HFFc6 (cell line): ENCODE data around the gene WFDC1. TPM values are rescaled to one million over a fixed set of nuclear protein-coding genes. Genes with fewer than 3 reads are reported as not detected.

Experiments used
- DNase-seq: peaks from one replicate; pipeline ENCODE4 v3.0.0-alpha.2; 2018
- H3K27ac Mint-ChIP-seq: 2 replicates; pipeline ENCODE4 v1.8.0; 2020; ENCODE audit warnings: mild to moderate bottlenecking, mixed read lengths
- H3K27me3 Mint-ChIP-seq: 2 replicates; pipeline ENCODE4 v1.8.0; 2021; ENCODE audit warnings: mild to moderate bottlenecking, moderate library complexity, mixed read lengths; ENCODE audit not compliant: insufficient read depth
- H3K36me3 Mint-ChIP-seq: 2 replicates; pipeline ENCODE4 v1.8.0; 2021; ENCODE audit warnings: low read depth, mixed read lengths
- H3K4me1 Mint-ChIP-seq: 2 replicates; pipeline ENCODE4 v1.8.0; 2020; ENCODE audit warnings: low read depth, mixed read lengths
- H3K4me3 Mint-ChIP-seq: 2 replicates; pipeline ENCODE4 v1.8.0; 2020; ENCODE audit warnings: mild to moderate bottlenecking, moderate library complexity, mixed read lengths
- H3K9me3 Mint-ChIP-seq: 2 replicates; pipeline ENCODE4 v1.8.0; 2020; ENCODE audit warnings: mild to moderate bottlenecking, mixed read lengths
- total RNA-seq, 6 experiments: library from RNA; stranded (reverse); fragmentation: NEBNext Ultra II Directional; extraction: Animal tissue kit (Norgen Biotek cat#: 25700); gene quantifications; 2 replicates in 1 of 6; 3 replicates in 5 of 6; pipeline ENCODE4 v1.2.3, GENCODE V29; 2021
- TF ChIP-seq, protein P1 (sequence below): fragments of 200-600 bp; sonication (generic); IDR thresholded peaks from 2 replicates; pipeline ENCODE4 v1.5.0; 2021; ENCODE audit warnings: antibody characterized with exemption, mild to moderate bottlenecking

WFDC1 gene
- total RNA-seq, 6 experiments from 2014 or later = 2.4 to 34.5 (median 2.8) TPM

- H3K4me3 Mint-ChIP-seq = no peak overlapping the region
- H3K27ac Mint-ChIP-seq = no peak overlapping the region
- H3K4me1 Mint-ChIP-seq = no peaks in the 10 kb centered on the region
- peaks cover 4% of the 10 kb centered on the region; the same call in 1 of the 2 replicates for H3K9me3 Mint-ChIP-seq
- peaks cover 5% of the 10 kb centered on the region for H3K27me3 Mint-ChIP-seq
- DNase-seq = no peak
- TF ChIP-seq, protein P1, sequence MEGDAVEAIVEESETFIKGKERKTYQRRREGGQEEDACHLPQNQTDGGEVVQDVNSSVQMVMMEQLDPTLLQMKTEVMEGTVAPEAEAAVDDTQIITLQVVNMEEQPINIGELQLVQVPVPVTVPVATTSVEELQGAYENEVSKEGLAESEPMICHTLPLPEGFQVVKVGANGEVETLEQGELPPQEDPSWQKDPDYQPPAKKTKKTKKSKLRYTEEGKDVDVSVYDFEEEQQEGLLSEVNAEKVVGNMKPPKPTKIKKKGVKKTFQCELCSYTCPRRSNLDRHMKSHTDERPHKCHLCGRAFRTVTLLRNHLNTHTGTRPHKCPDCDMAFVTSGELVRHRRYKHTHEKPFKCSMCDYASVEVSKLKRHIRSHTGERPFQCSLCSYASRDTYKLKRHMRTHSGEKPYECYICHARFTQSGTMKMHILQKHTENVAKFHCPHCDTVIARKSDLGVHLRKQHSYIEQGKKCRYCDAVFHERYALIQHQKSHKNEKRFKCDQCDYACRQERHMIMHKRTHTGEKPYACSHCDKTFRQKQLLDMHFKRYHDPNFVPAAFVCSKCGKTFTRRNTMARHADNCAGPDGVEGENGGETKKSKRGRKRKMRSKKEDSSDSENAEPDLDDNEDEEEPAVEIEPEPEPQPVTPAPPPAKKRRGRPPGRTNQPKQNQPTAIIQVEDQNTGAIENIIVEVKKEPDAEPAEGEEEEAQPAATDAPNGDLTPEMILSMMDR = no peak
- no peaks in the 10 kb centered on the region for H3K36me3 Mint-ChIP-seq
Observed at GRCh38 chr16:84320511-84320910, 25.8 kb downstream of the WFDC1 start.

GRCh38 chr16:84321932-84322331, 27.3 kb downstream of the WFDC1 start:
- Mint-ChIP-seq H3K27ac (no peak overlapping the region), H3K4me3 (no peak overlapping the region), H3K36me3 (no peaks in the 10 kb centered on the region), H3K4me1 (no peaks in the 10 kb centered on the region), H3K9me3 (peaks cover 4% of the 10 kb centered on the region; the same call in 1 of the 2 replicates), H3K27me3 (peaks cover 5% of the 10 kb centered on the region)
- DNase-seq = no peak
- TF ChIP-seq, protein P1 = no peak

- Mint-ChIP-seq H3K4me3 (no peak overlapping the region), H3K9me3 (peaks cover 6% of the 10 kb centered on the region; the same call in 1 of the 2 replicates)
- TF ChIP-seq, protein P1 = no peak
Observed at GRCh38 chr16:84322749-84323148, 28.1 kb downstream of the WFDC1 start.

DNA sequence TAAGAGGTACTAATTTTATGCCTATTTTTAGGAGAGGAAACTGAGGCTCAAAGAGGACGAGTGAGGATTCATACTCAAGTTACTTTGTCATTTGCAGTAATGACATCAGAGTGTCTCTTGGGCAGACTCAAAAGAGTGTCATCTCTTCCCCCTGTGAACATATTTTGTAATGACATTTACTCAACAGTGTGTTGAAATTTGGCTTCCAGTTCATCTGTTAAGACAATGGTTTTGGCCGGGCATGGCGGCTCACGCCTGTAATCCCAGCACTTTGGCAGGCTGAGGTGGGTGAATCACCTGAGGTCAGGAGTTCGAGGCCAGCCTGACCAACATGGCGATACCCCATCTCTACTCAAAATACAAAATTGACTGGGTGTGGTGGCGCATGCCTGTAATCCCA, 28.9 kb downstream of the WFDC1 start:
- DNase-seq = no peak
- H3K4me1 Mint-ChIP-seq = no peaks in the 10 kb centered on the region
- peaks cover 5% of the 10 kb centered on the region for H3K36me3 Mint-ChIP-seq
- no peak overlapping the region for H3K4me3 Mint-ChIP-seq
- no peak overlapping the region for H3K27ac Mint-ChIP-seq
- peaks cover 7% of the 10 kb centered on the region; the same call in 1 of the 2 replicates for H3K9me3 Mint-ChIP-seq
- H3K27me3 Mint-ChIP-seq = peaks cover 12% of the 10 kb centered on the region
- TF ChIP-seq, protein P1 = no peak

More at GRCh38 chr16:84322749-84323148, 28.1 kb downstream of the WFDC1 start:
- Mint-ChIP-seq H3K27me3 (peaks cover 8% of the 10 kb centered on the region), H3K4me1 (no peaks in the 10 kb centered on the region), H3K36me3 (peaks cover 3% of the 10 kb centered on the region), H3K27ac (no peak overlapping the region)
- DNase-seq = no peak

GRCh38 chr16:84324434-84325262, 30.0 kb downstream of the WFDC1 start:
- TF ChIP-seq, protein P1 = no peak
- H3K4me3 Mint-ChIP-seq = no peak overlapping the region
- DNase-seq = no peak

More at GRCh38 chr16:84324434-84325262, 30.0 kb downstream of the WFDC1 start:
- H3K36me3 Mint-ChIP-seq = peaks cover 5% of the 10 kb centered on the region
- peaks cover 7% of the 10 kb centered on the region; the same call in 1 of the 2 replicates for H3K9me3 Mint-ChIP-seq
- no peak overlapping the region for H3K27ac Mint-ChIP-seq
- peaks cover 10% of the 10 kb centered on the region for H3K27me3 Mint-ChIP-seq
- no peaks in the 10 kb centered on the region for H3K4me1 Mint-ChIP-seq
